MCF 10A (cell line): ENCODE results near the gene MORN3. TPM values are rescaled to one million over a fixed set of nuclear protein-coding genes. Genes with fewer than 3 reads are reported as not detected.
"Not testable (repeated sequence)": the region's sequence is repeated elsewhere in the genome, so short reads cannot be mapped to it uniquely, and the experiment has no call there.

ENCODE experiments used
- BruUV-seq: library from RNA; stranded (reverse); fragments of 400-500 nt; replicated peaks from 2 replicates; lab custom pipeline; 2021; lab: Mats Ljungman, UMichigan
- CTCF ChIA-PET: fragments of 300-600 bp; sonication (Branson Sonifier 250); formaldehyde crosslinking; extraction: SDS; loops from one replicate; lab custom pipeline; 2021; ENCODE audit warnings: antibody characterized with exemption, inconsistent platforms; lab: Yijun Ruan, JAX
- POLR2A ChIA-PET: fragments of 300-600, 350-650 bp; sonication (Branson Sonifier 250); formaldehyde crosslinking; extraction: SDS; loops from one replicate; lab custom pipeline; 2020; ENCODE audit warnings: antibody characterized with exemption, inconsistent platforms; lab: Yijun Ruan, JAX
- DNase-seq: peaks from one replicate; pipeline ENCODE4 v3.0.0-alpha.2; 2018; ENCODE audit not compliant: unreplicated experiment
- H3K27ac Mint-ChIP-seq: one replicate; pipeline ENCODE4 v1.8.0; 2022; ENCODE audit warnings: mild to moderate bottlenecking, low read depth, mixed read lengths; ENCODE audit not compliant: unreplicated experiment
- H3K27me3 Mint-ChIP-seq: one replicate; pipeline ENCODE4 v1.8.0; 2022; ENCODE audit warnings: mixed read lengths; ENCODE audit not compliant: insufficient read depth, unreplicated experiment
- H3K36me3 Mint-ChIP-seq: one replicate; pipeline ENCODE4 v1.8.0; 2022; ENCODE audit warnings: mild to moderate bottlenecking, moderate library complexity, mixed read lengths; ENCODE audit not compliant: insufficient read depth, unreplicated experiment
- H3K4me1 Mint-ChIP-seq: one replicate; pipeline ENCODE4 v1.8.0; 2022; ENCODE audit warnings: mixed read lengths; ENCODE audit not compliant: insufficient read depth, unreplicated experiment
- H3K4me3 Mint-ChIP-seq: one replicate; pipeline ENCODE4 v1.8.0; 2022; ENCODE audit warnings: mild to moderate bottlenecking, moderate library complexity, mixed read lengths; ENCODE audit not compliant: unreplicated experiment
- H3K9me3 Mint-ChIP-seq: one replicate; pipeline ENCODE4 v1.8.0; 2022; ENCODE audit warnings: mixed read lengths; ENCODE audit not compliant: unreplicated experiment
- CTCF ChIP-seq: fragments of 200-600 bp; IDR thresholded peaks from one replicate; pipeline ENCODE4 v1.8.0; 2022; ENCODE audit warnings: antibody characterized with exemption, mild to moderate bottlenecking; ENCODE audit not compliant: unreplicated experiment
- intact Hi-C: fragments of 100-400 bp; cut with micrococcal nuclease; formaldehyde crosslinking; loops from 2 replicates; pipeline ENCODE4 v1.14.1; 2022
- total RNA-seq: library from RNA; stranded (reverse); gene quantifications from 2 replicates; pipeline ENCODE4 v1.2.3, GENCODE V29; 2022

Gene MORN3
- total RNA-seq, 1 experiment from 2014 or later: 0.35 TPM

DNA sequence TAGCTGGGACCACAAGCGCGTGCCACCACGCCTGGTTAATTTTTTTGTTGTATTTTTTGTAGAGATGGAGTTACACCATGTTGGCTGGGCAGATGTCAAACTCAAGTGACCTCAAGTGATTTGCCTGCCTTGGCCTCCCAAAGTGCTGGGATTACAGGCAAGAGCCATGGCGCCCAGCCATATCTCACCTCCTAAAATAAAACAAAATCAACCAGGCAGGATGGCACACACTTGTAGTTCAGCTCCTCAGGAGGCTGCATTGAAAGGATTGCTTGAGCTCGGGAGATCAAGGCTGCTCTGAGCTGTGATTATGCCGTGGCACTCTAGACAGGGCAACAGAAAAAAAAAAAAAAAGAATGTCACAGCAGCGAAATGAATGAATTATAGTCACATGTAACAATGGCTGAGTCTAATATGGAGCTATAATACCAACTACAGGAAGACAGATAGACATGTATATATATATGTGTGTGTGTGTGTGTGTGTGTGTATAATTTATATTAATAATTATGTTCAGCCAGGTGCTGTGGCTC lies 23.8 kb upstream of the MORN3 start:
- TF ChIP-seq CTCF: no peak
- no peak overlapping the region for H3K4me3 Mint-ChIP-seq
- intact Hi-C loops: no loop called here
- H3K4me1 Mint-ChIP-seq: peaks cover 5% of the 10 kb centered on the region
- H3K27me3 Mint-ChIP-seq: no peaks in the 10 kb centered on the region
- BruUV-seq: no TSS peak
- H3K36me3 Mint-ChIP-seq: no peaks in the 10 kb centered on the region
- H3K9me3 Mint-ChIP-seq: no peaks in the 10 kb centered on the region
- no peak overlapping the region for H3K27ac Mint-ChIP-seq
- CTCF ChIA-PET: interaction anchor here (0.6 to 2.6 kb wide), 9 partner anchors 11 to 760 kb away, joined by 3 to 16 read pairs (median 4); partner anchors contain the start of gene RHOF
- no peak for DNase-seq
- POLR2A ChIA-PET: interaction anchor here (0.6 to 1.4 kb wide), 2 partner anchors 108 kb away, joined by 3 to 5 read pairs; no protein-coding TSS in a partner anchor

DNA sequence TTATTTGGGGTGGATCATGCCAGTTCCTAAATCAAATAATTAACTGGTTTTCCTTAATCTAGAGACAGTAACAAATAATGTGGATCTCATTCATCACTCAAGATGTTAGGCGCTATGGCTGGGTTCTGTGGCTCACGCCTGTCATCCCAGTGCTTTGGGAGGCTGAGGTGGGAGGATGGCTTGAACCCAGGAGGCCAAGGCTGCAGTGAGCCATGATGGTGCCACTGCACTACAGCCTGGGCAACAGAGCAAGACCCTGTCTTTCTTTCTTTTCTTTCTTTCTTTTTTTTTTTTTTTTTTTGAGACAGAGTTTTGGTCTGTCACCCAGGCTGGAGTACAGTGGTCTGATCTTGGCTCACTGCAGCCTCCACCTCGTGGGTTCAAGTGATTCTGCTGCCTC lies 23.3 kb upstream of the MORN3 start:
- BruUV-seq, H3K36me3 Mint-ChIP-seq, DNase-seq, H3K4me1 Mint-ChIP-seq, H3K27me3 Mint-ChIP-seq, intact Hi-C loops, H3K27ac Mint-ChIP-seq, H3K4me3 Mint-ChIP-seq, H3K9me3 Mint-ChIP-seq: not testable (repeated sequence)
- ChIA-PET POLR2A (interaction anchor here (0.6 kb wide), 1 partner anchor 109 kb away, joined by 3 read pairs; no protein-coding TSS in a partner anchor), CTCF (interaction anchor here (0.6 to 2.6 kb wide), 9 partner anchors 10 to 759 kb away, joined by 3 to 16 read pairs (median 3); partner anchors contain the start of gene RHOF)

DNA sequence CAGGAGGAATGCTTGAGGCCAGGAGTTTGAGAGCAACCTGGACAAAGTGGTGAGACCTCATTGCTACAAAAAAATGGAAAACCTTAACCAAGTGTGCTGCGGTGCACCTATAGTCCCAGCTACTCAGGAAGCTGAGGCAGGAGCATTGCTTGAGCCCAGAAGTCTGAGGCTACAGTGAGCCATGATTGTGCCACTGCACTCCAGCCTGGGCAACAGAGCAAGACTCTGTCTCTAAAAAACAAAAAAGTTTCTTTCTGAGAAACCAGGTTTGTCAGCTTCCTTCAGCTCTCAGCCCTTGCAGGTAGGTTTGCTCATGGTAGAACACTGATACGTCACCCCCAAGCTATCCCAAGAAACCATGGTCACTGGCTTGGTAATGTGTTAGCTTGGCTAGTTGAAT lies 20.0 kb upstream of the MORN3 start:
- Mint-ChIP-seq H3K27ac (no peak overlapping the region), H3K9me3 (no peaks in the 10 kb centered on the region), H3K36me3 (no peaks in the 10 kb centered on the region), H3K27me3 (no peaks in the 10 kb centered on the region), H3K4me3 (no peak overlapping the region), H3K4me1 (peaks cover 5% of the 10 kb centered on the region)
- no peak for TF ChIP-seq CTCF
- intact Hi-C loops: no loop called here
- BruUV-seq: no TSS peak
- ChIA-PET CTCF (interaction anchor here (0.6 to 3.6 kb wide), 5 partner anchors 23 to 107 kb away, joined by 3 to 23 read pairs (median 3); partner anchors contain the start of genes RHOF and TMEM120B), POLR2A (interaction anchor here (0.5 to 1.4 kb wide), 2 partner anchors 23 to 67 kb away, joined by 3 to 7 read pairs; partner anchors contain the start of gene TMEM120B)
- no peak for DNase-seq

DNA sequence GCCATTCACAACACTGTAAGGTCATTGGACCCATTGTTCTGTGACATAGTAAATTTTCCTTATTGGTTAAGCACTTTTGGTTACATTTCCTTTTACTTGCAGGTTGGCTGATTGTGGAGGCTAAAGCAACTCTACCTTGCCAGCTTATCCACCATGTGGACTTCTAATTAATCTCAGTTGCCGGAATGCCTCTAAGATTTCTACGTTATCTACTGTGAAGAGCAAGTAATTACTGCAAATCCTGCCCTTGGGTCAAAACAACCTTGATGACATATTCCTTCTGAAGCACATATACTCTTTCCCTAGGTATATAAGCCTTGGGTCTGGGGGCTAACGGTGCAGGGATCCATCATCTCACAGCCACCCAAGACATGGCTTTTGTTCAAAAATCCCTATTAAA lies 19.5 kb upstream of the MORN3 start:
- no peaks in the 10 kb centered on the region for H3K27me3 Mint-ChIP-seq
- no peak for TF ChIP-seq CTCF
- no peaks in the 10 kb centered on the region for H3K36me3 Mint-ChIP-seq
- CTCF ChIA-PET: interaction anchor here (0.9 to 3.6 kb wide), 3 partner anchors 23 to 108 kb away, joined by 3 to 23 read pairs (median 3); partner anchors contain the start of genes RHOF and TMEM120B
- intact Hi-C loops: no loop called here
- no peak overlapping the region for H3K4me3 Mint-ChIP-seq
- BruUV-seq: no TSS peak
- no peak for DNase-seq
- no peak overlapping the region for H3K27ac Mint-ChIP-seq
- H3K4me1 Mint-ChIP-seq: peaks cover 5% of the 10 kb centered on the region
- no peaks in the 10 kb centered on the region for H3K9me3 Mint-ChIP-seq
- POLR2A ChIA-PET: no interaction called here

GRCh38 chr12:121679661-121680197 lies 10.3 kb upstream of the MORN3 start:
- POLR2A ChIA-PET, H3K4me3 Mint-ChIP-seq, BruUV-seq, H3K9me3 Mint-ChIP-seq, H3K4me1 Mint-ChIP-seq, intact Hi-C loops, DNase-seq, H3K36me3 Mint-ChIP-seq, H3K27ac Mint-ChIP-seq, H3K27me3 Mint-ChIP-seq: not testable (repeated sequence)
- CTCF ChIA-PET: interaction anchor here (0.6 to 2.2 kb wide), 5 partner anchors 52 to 276 kb away, joined by 3 to 12 read pairs (median 4); no protein-coding TSS in a partner anchor
